Measurements from ENCODE around the gene SERBP1.
"Not testable (repeated sequence)": the region's sequence is repeated elsewhere in the genome, so short reads cannot be mapped to it uniquely, and the experiment has no call there.

The SERBP1 gene

GRCh38 chr1:67405473-67406245 is 24.5 kb downstream of the SERBP1 start:
- DNase-seq: no peak

- peak; percentile 56 for DNase-seq
Measured at GRCh38 chr1:67404212-67404620, 26.0 kb downstream of the SERBP1 start.

GRCh38 chr1:67401443-67401842 is 28.8 kb downstream of the SERBP1 start:
- DNase-seq: no peak

- DNase-seq: not testable (repeated sequence)
Measured at GRCh38 chr1:67400029-67400786, 30.0 kb downstream of the SERBP1 start.

GRCh38 chr1:67399199-67399993 is 30.8 kb downstream of the SERBP1 start:
- no peak for DNase-seq

- no peak for DNase-seq
Measured at GRCh38 chr1:67394548-67394947, 35.7 kb downstream of the SERBP1 start.

GRCh38 chr1:67393737-67394136 is 36.5 kb downstream of the SERBP1 start:
- DNase-seq: no peak

- DNase-seq: no peak
Measured at GRCh38 chr1:67393240-67393639, 37.0 kb downstream of the SERBP1 start.

- peak; percentile 43 for DNase-seq
Measured at GRCh38 chr1:67390041-67390887, 39.9 kb downstream of the SERBP1 start.

- no peak for DNase-seq
Measured at GRCh38 chr1:67383999-67384638, 46.1 kb downstream of the SERBP1 start.

GRCh38 chr1:67382292-67382691 is 47.9 kb downstream of the SERBP1 start:
- no peak for DNase-seq

GRCh38 chr1:67381154-67381553 is 49.0 kb downstream of the SERBP1 start:
- no peak for DNase-seq

- DNase-seq: no peak
Measured at GRCh38 chr1:67377253-67377652, 52.9 kb downstream of the SERBP1 start.

GRCh38 chr1:67376381-67376780 is 53.8 kb downstream of the SERBP1 start:
- DNase-seq: no peak

GRCh38 chr1:67372898-67373297 is 57.3 kb downstream of the SERBP1 start:
- no peak for DNase-seq

- DNase-seq: no peak
Measured at GRCh38 chr1:67372136-67372535, 58.1 kb downstream of the SERBP1 start.

- no peak for DNase-seq
Measured at GRCh38 chr1:67371681-67372080, 58.5 kb downstream of the SERBP1 start.

- DNase-seq: no peak
Measured at GRCh38 chr1:67371043-67371442, 59.2 kb downstream of the SERBP1 start.

- DNase-seq: no peak
Measured at GRCh38 chr1:67368046-67368514, 62.1 kb downstream of the SERBP1 start.

- DNase-seq: no peak
Measured at GRCh38 chr1:67367370-67368045, 62.7 kb downstream of the SERBP1 start.

GRCh38 chr1:67361641-67362040 is 68.6 kb downstream of the SERBP1 start:
- no peak for DNase-seq
